ENCODE data around the gene ST3GAL3.

- TF ChIP-seq EZH2 (IDR thresholded peaks at IDR 0.05; ENCODE audit: low read depth) (no peak), CTCF (conservative IDR thresholded peaks at IDR 0.05) (no peak)
Observed at GRCh38 chr1:43842175-43842498, 134.8 kb downstream of the ST3GAL3 start.

All from PC-9 (cell line).